GM12873 (cell line): ENCODE measurements around the gene P2RX2.

Experiments
- CTCF ChIP-seq: IDR thresholded peaks from 2 replicates; pipeline ENCODE4 v1.5.1; 2012; ENCODE audit warnings: low read depth, mild to moderate bottlenecking, moderate library complexity, low read length, control low read depth; ENCODE audit not compliant: insufficient read depth; ENCODE audit errors: missing control alignments

P2RX2 gene

GRCh38 chr12:132639956-132640520 is 21.5 kb downstream of the P2RX2 start:
- TF ChIP-seq CTCF: no peak

DNA sequence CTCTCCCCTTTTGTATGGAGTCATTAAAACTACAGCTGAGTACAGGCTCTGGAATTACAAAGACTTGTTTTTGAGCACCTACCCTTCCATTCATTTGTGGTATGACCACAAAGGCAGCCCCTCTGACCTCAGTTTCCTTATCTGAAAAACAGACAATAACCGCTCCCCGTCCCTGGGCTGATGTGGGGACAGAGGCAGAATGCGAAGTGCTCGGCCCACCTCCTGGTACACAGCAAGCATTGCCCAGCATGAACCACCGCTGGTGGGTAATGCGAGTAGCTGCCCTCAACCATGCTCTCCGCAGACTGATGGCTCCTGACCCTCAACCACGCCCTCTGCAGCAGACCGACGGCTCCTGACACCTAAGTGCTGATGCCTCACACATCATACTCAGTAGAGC is 22.4 kb downstream of the P2RX2 start:
- no peak for TF ChIP-seq CTCF

- TF ChIP-seq CTCF: no peak
These were observed 23.5 kb downstream of the P2RX2 start for GRCh38 chr12:132641811-132642650.

GRCh38 chr12:132642846-132643835 is 24.6 kb downstream of the P2RX2 start:
- TF ChIP-seq CTCF: no peak

DNA sequence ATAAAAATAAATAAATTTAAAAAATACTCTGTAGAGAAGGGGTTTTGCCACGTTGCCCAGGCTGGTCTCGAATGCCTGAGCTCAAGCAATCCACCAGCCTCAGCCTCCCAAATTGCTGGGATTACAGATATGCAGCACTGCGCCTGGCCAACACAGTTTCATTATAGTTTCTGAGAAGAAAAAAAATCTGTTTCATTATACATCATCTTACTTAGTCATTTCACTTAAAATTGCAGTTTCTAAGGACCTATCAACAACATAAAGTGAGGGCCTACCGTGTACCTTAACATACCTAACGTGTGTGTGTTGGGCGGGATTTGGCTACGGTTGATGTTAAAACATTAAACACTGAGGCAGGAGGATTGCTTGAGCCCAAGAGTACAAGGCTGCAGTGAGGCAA is 28.3 kb downstream of the P2RX2 start:
- no peak for TF ChIP-seq CTCF

GRCh38 chr12:132647858-132648257 is 29.3 kb downstream of the P2RX2 start:
- TF ChIP-seq CTCF: no peak
